Ishikawa (cell line): ENCODE results near the gene PSME2.

ENCODE experiments used
- CEBPB ChIP-seq: IDR thresholded peaks from 2 replicates; pipeline ENCODE4 v1.6.1; 2012
- CREB1 ChIP-seq: IDR thresholded peaks from 2 replicates; pipeline ENCODE4 v1.6.1; 2012; ENCODE audit warnings: low read depth
- EP300 ChIP-seq: IDR thresholded peaks from 2 replicates; pipeline ENCODE4 v1.6.1; 2012; ENCODE audit warnings: borderline replicate concordance
- NFIC ChIP-seq: IDR thresholded peaks from 2 replicates; pipeline ENCODE4 v1.6.1; 2012
- RAD21 ChIP-seq: IDR thresholded peaks from 2 replicates; pipeline ENCODE4 v1.6.1; 2012; ENCODE audit warnings: low read depth
- TAF1 ChIP-seq: IDR thresholded peaks from 2 replicates; pipeline ENCODE4 v1.6.1; 2012; ENCODE audit warnings: low read depth, mild to moderate bottlenecking
- TCF12 ChIP-seq: IDR thresholded peaks from 2 replicates; pipeline ENCODE4 v1.6.1; 2012; ENCODE audit warnings: low read depth
- TEAD4 ChIP-seq: IDR thresholded peaks from 2 replicates; pipeline ENCODE4 v1.6.1; 2012
- YY1 ChIP-seq: IDR thresholded peaks from 2 replicates; pipeline ENCODE4 v1.6.1; 2012; ENCODE audit warnings: low read depth
- TF ChIP-seq, protein P1 (sequence below): IDR thresholded peaks from 2 replicates; pipeline ENCODE4 v1.6.1; 2012; ENCODE audit warnings: low read depth, mild to moderate bottlenecking
- TF ChIP-seq, protein P2 (sequence below): IDR thresholded peaks from 2 replicates; pipeline ENCODE4 v1.6.1; 2012

DNA sequence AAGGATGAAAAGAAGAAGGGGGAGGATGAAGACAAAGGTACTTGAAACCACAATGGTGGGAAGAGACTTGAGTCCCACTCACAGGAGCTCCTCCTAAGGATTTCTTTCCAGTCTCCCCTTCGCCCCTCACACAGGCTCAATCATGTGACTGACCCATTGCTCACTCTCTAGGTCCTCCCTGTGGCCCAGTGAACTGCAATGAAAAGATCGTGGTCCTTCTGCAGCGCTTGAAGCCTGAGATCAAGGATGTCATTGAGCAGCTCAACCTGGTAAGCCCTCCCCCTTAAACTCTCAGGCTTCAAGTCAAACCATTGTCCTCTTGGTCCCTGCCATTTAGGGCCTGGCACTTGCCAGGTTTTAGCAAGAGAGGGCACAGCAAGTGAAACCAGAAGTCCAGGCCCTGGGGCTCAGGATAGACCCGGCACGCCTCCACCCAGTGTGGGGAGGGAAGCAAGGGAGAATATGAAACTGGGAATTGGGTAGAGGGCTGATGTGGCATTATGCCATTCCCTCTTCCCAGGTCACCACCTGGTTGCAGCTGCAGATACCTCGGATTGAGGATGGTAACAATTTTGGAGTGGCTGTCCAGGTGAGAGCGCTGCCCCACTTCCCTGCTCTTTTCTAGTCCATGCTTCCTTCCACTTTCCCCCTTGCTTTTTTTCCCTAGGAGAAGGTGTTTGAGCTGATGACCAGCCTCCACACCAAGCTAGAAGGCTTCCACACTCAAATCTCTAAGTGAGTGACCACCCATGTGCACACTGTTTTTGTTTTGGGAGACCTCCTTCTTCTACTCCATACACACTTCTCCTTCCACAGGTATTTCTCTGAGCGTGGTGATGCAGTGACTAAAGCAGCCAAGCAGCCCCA is 8.6 kb downstream of the PSME2 start:
- TF ChIP-seq EP300 (no peak), RAD21 (no peak), TCF12 (no peak), CEBPB (no peak), CREB1 (no peak), TEAD4 (no peak), YY1 (no peak), NFIC (no peak), TAF1 (no peak)
- TF ChIP-seq, protein P1, sequence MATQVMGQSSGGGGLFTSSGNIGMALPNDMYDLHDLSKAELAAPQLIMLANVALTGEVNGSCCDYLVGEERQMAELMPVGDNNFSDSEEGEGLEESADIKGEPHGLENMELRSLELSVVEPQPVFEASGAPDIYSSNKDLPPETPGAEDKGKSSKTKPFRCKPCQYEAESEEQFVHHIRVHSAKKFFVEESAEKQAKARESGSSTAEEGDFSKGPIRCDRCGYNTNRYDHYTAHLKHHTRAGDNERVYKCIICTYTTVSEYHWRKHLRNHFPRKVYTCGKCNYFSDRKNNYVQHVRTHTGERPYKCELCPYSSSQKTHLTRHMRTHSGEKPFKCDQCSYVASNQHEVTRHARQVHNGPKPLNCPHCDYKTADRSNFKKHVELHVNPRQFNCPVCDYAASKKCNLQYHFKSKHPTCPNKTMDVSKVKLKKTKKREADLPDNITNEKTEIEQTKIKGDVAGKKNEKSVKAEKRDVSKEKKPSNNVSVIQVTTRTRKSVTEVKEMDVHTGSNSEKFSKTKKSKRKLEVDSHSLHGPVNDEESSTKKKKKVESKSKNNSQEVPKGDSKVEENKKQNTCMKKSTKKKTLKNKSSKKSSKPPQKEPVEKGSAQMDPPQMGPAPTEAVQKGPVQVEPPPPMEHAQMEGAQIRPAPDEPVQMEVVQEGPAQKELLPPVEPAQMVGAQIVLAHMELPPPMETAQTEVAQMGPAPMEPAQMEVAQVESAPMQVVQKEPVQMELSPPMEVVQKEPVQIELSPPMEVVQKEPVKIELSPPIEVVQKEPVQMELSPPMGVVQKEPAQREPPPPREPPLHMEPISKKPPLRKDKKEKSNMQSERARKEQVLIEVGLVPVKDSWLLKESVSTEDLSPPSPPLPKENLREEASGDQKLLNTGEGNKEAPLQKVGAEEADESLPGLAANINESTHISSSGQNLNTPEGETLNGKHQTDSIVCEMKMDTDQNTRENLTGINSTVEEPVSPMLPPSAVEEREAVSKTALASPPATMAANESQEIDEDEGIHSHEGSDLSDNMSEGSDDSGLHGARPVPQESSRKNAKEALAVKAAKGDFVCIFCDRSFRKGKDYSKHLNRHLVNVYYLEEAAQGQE: no peak
- TF ChIP-seq, protein P2, sequence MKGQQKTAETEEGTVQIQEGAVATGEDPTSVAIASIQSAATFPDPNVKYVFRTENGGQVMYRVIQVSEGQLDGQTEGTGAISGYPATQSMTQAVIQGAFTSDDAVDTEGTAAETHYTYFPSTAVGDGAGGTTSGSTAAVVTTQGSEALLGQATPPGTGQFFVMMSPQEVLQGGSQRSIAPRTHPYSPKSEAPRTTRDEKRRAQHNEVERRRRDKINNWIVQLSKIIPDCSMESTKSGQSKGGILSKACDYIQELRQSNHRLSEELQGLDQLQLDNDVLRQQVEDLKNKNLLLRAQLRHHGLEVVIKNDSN: no peak
